HG02623 (cell line): Measurements from ENCODE around the gene UBQLN4.

Experiments used
- ATAC-seq: cut with Tn5 transposase; IDR thresholded peaks from one replicate; pipeline ENCODE4 v1.9.1; 2021; ENCODE audit warnings: moderate library complexity; ENCODE audit not compliant: unreplicated experiment

The UBQLN4 gene

DNA sequence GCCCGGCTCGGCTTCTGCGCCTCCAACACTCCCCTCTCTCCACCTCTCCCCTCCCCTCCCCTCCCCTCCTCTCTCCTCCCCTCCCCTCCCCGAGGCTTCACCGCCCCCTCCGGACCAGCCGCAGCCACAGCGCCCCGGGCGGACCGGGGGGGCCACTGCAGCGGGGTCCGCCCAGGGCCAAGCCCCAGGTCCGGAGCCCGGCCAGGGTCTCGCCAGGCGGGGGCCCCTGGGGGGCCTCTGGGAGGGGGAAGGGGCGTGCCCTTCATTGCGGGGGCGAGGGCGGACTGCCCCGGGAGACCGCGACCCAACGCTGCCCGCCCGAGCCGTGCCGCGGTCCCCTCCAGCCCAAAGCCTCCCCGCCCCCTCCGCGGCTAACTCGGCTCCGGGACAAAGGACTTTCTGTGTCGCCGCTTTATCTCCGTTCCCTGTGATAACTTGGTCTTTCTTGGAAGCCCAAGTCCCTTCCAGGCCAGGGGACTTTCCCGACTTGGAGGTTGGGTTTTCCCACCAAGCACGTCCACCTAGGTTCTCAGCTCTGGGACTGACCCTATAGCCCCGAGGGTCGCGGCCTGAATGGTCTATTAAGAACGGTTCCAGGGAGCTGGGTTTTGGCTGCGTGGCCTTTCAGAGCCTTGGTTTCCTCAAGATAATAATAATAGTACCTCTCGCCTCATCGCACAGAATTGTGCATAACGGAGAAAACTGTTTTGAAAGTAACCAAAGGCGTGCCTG is at the start of gene UBQLN4:
UBQLN4 (minus strand) TSS at position 31 of the 732 bp plus-strand sequence. CDS start 97 bp downstream, outside the sequence.
- ATAC-seq, result peak; percentile 37

DNA sequence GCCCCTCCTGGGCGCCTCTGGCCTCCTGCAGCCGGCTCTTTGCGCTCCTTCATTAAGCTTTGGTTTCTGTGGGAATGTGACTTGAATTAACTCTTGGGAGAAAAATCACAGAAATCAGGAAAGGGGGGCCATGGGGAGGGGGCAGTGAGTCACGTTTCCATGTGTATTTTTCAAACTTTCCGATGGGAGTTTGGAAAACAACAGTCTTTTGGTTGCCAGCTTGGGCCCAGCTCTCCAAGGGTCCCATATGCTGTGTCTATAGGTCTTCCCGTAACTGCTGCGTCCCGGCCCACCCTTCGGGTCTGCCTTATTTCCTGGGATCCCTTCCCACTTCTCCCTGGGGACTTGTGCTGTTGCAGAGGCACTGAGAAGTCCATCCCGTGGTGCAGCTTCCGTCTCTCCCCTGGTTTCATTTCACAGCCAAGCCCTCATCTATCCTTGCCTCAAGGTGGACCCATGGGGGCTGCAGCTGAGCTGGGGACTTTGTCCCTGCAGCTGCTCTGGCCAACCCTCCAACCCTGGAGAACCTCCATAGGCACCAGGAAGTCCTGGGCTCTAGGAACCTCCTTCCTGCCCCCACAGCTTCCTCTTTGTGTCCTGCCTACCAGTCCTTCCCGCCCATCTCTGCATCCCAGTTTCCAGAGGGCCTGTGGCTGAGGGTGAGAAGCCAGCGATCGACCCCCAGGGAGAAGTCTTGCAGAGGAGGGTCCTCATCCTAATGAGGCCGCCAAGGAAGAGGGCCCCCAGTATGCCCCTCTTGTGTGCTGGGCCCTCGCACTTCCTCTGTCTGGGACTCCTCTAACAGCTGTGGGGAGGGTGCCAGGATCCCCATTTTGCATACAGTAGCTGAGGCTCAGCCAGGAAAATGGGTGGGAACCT is 49.3 kb upstream of the UBQLN4 start:
- no peak for ATAC-seq

DNA sequence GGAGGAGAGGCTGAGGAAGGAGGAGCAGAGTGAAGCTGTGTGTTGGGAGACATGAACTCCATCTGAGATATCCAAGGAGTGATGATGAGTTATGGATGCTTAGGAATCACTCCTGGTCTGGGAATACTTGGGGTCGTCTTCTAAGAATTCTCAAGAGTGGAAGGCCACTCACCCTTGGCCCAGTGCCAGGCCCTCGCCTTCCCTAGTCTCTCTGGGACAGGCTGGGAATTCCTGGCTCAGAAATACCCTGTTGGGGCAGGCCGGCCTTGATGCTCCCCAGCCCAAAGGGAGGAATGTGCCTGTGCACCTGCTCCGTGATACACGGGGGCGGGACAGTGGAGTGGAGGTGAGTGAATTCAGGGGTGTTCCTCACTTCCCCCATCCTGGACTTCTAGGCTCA is 48.3 kb upstream of the UBQLN4 start:
- no peak for ATAC-seq

DNA sequence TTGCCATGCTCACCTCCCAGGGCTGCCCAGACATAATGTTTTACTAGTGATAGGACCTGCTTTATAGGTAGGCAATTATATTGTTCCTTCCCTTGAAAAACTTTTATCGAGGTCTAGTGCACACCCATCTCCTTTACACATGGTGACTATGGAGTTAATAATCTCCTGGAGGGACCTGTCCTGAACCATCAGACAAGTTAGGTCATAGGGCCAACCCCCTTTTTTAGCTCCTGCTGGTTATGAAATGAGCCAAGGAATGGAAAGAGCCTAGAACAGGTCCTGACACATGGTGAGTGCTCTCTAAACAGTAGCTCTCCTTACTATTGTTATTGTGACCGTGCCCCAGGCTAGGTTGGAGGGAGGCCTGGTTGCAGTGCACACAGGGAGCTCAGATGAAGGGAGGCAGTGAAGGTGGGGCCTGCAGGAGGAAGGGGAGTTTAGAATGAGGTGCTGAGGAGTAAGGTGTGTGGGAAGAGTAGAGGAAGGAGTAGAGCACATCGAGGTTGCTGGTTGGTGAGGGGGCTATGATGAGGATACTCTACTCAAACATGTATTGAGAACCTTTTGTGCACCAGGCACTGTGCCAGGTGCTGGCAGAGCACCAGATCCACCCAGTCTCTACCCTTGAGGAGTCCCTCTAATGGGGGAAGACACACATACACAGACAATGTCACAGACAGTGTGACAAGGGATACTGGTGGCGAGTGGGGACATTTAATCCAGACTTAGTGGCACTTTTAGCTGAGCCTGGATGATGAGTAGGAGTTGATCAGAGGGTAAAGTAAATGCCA is 46.8 kb upstream of the UBQLN4 start:
- no peak for ATAC-seq

DNA sequence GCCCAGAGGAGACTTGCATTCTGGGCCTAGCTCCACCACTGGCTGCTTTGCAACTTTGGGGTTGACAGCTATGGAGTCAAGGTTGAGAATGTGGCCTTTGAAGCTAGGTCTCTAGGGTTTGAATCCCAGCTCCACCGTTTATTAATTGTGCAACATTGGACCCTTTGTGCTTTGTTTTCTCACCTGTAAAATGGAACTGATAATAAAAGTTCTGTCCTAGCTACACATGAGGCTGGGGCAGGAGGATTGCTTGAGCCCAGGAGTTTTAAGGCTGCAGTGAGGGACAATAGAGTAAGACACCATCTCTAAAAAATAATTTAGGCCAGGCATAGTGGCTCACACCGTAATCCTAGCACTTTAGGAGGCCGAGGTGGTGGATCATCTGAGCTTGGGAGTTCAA is 45.7 kb upstream of the UBQLN4 start:
- ATAC-seq, result no peak

DNA sequence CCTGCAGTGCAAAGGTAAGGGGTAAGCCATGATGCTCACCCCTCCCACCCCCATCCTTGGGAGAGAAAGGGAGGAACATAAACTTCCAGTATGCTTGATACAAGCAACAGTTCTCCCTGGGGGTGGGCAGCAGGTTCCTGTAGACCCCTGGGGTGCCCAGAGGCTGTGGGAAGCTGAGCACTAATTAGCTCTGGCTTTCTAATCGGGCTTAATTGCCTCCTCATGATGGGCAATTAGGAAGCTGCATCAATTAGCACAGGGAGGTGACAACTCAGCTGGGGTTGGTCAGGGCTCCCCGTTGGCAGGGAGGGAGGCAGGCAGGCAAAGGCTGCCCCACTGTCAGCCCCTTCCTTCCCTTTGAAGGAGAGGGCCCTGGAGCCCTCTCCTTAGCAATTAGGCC is 45.2 kb upstream of the UBQLN4 start:
- no peak for ATAC-seq

DNA sequence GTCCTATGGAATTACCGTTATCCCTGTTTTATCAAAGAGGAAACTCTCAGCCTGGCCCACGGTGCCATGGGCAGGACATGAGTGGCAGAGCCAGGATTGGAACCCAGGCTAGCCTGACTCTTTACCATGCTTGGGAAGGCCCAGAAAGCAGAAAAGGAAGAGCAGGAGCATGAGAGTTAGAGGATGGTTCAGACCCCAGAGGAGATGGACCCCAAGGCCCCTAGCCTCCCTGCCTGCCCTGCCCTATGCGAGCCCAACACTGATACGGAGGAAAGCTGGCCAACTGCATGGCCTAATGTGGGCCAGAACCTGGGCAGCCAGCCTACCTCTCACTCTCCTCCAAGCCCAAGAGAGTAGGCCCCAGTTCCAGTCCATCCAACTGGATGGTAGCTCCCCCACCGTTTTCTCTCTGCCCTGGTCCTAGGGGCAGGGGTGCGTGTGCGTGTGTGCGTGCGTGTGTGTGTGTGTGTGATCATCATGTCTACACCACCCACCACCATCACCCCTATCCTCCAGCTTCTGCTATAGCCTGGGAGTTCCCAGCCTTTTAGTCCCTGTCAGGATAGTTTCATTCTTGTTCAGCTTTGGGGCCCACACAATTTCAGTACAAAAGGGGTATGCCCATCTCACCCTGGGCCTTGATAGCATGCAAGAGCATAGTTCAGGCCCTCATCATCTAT is 44.0 kb upstream of the UBQLN4 start:
- no peak for ATAC-seq

DNA sequence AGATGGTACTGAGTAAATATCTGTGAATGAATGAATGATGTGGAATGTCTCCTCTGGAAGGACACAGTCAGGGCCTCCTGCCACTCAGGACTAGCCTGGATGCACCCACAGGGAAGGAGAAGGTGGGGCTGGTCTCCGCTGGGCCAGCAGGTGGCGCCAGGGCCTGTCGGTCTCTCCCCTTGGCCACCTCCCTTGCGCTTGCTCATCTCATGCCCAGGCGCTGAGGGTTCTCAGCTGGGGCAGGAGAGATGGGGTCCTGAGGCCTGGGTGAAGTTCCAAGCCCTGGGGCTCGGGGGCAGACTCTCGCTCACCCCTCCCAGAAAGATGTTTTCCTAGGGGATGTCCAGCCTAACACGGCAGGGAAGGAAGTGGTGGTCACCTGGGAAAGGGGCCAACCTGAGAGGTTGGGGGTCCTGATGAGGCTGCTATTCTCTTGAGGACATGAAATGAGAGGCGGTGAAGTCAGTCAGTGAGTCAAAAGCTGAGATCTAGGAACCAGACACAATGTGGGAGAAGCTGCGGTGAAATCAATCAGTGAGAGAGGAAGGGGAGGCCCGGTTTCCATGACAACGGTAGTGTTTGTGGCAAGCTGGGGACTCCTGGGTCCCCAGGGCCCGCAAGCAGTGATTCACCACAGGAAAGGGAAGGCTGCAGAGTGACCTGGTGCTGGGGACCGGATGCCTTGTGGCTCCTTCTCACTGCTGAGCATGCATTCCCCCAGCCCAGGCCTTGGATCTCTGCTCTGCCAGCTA is 43.2 kb upstream of the UBQLN4 start:
- peak; percentile 51 for ATAC-seq

DNA sequence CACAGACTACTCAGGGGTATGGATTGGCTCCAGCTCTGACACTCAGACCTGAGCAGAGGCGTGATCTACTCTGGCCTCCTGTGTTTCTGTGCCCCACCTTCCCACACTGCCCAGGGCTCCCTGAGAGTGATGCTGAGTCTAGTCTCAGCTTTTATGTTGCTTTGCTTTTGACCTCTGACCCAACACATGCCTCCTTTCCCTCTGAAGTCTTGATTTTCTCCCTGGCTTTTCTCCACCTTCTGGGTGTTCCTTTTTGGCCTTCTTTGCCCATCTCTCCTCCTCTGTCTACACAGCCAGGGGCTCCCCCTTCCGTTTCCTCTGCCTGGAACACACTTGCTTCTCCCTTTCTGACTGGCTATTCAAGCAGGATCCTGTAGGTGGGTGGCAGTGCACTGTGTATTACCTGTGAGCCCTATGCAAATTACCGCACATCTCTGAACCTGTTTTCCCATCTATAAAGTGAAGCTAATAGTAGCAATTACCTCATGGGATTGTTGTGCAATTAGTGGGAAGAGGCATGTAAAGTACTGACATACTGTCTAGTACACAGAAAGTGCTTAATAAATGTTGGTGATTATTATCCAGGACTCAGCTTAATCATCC is 42.4 kb upstream of the UBQLN4 start:
- ATAC-seq, result no peak

DNA sequence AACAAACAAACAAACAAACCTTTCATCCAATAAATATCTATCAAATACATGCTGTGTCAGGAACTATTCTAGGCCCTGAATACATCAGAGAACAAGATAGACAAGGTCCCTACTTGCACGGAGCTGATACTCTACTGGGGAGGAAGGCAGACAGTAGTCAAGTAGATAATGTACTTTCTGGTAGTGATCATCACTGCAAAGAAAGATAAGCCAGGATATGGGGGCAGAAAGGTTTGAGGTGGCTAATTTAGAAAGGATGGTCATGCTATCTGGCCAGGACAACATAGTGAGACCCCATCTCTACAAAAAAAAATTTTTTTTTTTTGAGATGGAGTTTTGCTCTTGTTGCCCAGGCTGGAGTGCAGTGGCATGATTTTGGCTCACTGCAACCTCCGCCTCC is 38.0 kb upstream of the UBQLN4 start:
- no peak for ATAC-seq

DNA sequence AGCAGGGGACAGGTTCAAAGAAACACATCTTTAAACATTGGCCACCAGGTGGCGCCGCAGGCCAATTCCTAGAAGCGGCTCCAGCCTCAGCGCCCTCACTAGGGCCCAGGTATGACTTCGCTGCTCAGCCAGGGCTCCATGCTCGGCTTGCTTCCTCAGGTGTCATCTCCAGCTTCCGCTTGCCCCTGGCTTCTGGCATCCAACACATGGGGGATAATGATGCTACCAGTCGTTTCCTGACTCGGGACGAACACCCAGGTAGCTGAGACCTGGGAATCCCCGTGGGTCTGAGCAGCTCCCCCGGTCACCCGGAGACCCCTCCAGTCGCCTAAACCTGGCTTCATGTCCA is 37.2 kb upstream of the UBQLN4 start:
- no peak for ATAC-seq

DNA sequence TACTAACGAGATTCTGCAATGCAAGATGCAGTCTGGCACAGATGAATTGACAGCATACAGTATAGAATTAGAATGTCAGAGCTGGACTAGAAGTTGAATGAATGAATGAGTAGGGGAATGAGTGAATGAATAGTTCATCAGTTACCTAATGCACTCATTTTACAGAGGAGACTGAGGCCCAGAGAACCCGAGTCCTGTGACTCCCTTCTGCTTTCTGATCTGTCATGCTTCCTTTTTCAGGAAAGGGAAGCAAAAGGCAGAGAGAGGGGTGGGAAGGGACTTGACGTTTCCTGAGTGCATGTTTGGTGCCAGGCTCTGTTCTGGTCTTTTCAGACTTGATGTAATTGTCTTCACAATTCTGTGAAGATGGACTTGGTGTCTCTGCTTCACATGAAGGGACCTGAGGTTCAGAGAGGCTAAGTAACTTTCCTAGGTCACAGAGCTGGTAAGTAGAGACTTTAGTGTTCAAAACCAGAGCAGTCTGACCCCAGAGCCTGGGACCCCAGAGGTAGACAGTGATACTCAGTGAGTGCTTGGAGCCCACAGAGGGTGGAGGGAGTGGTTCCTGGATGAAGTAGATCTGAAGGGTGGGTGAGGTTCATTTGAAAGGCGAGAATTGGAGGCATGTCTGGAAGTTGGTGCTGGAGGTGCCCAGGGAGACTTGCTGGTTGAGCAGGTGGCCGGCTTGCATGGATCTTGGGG is 36.7 kb upstream of the UBQLN4 start:
- ATAC-seq, result no peak

DNA sequence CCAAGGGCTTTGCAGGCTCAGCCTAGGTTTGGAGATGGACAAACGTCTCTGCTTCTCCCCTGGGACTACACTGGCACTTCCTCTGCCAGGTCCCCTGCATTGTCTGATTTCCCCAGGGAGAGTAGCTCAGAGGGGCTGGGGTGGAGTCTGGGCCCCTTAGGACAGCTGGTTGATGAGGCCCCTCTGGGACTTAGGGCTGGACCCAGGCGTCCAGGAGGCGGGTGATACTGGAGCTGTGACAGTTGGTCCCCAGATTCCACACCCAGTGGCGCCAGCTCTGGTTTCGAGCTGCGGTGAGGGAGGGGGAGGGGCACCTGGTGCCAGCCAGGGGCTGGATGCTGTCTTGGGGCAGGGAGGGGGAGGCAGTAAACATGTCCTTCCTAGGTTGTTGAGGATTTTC is 36.1 kb upstream of the UBQLN4 start:
- ATAC-seq, result no peak

DNA sequence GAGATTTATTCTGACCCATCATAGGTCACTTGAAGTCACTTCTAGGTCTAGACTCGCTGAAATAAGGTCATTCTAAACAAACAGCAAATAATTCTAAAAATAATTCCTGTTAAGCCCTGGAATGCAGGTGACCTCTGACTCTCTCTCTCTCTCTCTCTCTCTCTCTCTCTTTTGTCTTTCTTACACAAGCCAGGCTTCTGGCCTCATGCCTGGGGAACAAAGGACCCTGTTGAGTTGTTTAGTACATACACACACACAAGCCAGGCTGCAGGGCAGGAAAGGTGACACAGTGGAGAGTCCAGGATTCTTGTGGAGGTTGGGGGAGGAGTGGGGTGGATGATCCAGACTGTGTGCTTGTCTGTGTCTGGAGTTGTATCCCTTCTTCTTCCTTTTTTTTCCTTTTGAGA is 32.7 kb upstream of the UBQLN4 start:
- no peak for ATAC-seq

DNA sequence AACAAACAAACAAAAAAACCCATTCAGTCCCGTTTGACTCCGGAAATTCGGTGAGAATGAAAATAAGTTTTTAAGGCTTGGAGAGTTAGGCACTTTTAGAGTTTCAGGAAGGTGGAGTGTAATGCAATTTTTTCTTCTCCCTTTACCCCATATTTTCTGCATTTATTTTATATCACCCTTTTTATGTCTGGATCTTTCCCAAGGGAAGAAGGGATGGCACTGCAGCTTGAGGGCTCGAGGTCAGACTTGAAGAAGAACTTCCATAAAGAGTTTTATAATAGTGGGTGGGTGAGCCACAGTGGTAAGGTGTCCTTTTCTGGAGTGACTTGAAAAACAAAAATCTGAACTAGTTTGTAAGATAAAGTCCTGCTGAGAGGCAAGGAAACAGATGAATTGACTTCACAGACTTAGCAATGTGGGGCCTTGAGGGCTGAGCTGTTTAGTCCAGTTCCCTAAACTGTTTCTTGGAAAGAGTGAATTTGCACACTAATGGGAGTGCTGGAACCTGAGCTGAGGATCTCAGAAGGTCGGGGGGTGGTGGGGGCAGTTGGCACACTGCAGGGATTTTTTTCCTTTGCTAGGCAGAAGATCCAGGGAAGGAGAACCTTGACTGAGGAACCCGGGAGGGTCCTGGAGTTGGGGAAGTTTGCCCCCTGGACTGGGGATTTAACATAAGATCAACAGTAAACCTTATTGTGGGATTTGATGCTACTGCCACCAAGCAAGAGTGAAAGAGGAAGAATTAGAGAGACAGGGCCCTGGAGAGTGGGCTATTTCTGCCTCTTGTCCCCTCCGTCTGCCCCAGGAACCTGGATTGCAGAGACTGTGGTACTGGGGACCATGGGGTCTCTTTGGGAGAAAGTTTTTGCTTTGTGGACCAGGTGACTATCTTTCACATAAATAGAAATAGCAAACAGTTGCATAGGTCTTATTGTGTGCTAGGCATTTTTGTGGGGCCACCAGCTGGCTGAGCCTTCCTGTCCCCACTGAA is 30.5 kb upstream of the UBQLN4 start:
- no peak for ATAC-seq

DNA sequence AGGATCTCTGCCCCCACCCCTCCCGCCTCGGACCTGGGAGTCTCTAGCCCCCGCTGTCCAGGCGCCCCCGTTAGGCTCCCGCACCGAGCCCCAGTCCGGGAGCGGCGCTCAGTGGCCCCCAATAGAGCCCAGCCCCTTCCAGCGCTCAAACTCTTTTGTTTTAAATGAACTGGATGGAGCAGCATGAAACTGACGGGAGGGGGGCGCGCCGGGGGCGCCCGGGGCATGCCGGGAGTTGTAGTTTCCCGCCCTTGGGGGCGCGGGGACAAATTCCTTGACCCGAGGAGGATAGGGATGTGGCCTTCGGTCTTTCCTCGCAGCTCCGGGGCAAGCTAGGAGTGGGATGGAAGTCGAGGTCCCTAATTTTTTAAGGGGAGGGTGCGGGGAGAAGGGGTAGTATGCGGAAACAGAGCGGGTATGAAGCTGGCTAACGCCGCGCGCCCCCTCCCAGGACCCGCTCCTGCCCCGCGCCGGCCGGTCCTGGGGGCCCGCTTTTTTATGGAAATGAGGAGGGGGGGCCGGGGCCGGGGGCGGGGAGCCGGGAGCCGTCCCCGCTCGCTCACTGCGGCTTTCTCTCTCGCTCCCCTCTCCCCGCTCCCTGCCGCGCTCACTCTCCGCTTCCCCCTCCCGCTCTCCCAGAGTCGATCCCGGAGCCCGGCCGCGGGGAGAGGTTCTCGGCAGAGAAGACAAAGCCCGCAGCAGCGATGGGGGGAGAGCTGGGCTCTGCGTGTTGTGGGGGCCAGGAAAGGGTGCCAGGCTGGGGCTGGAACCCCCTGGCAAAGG is 28.9 kb upstream of the UBQLN4 start, which contains the start of gene MEX3A:
MEX3A (minus strand) TSS at position 157 of the 783 bp plus-strand sequence. CDS start 467 bp downstream, outside the sequence.
- no peak for ATAC-seq

DNA sequence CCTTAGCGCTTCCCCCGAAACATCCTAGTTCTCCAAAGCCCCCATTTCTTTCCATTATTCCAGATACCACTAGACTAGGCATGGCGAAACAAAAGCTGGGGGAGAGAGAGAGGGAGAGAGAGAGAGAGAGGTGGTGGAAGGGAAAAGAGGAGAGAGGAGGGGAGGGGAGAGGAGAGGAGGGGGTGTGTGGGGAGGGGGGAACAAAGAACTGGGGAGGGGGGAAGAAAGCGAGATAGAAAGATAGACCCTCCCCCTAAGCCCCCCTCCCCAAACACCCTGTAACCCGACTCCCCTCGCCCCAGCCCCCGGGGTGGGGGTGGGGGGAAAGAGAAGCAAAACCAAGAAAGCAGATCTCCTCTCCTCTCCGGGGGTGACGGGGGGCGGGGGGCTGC is 28.3 kb upstream of the UBQLN4 start:
- no peak for ATAC-seq
